Stimulated activated CD4-positive, alpha-beta T cell treated with anti-CD3 and anti-CD28 coated beads, Interleukin-4, amount 100 ng/mL, for 24 hours (primary cell): ENCODE data around the gene CERK.
"Not testable (repeated sequence)": the region's sequence is repeated elsewhere in the genome, so short reads cannot be mapped to it uniquely, and the experiment has no call there.

Experiments used
- DNase-seq: peaks from one replicate; pipeline ENCODE4 v3.0.0-alpha.2; 2020

The CERK gene

GRCh38 chr22:46640293-46641055, 97.6 kb downstream of the CERK start:
- no peak for DNase-seq

GRCh38 chr22:46639843-46640242, 98.2 kb downstream of the CERK start:
- DNase-seq = no peak

- DNase-seq = no peak
Observed at GRCh38 chr22:46638601-46639431, 99.2 kb downstream of the CERK start.

GRCh38 chr22:46637711-46638600, 100.1 kb downstream of the CERK start:
- DNase-seq = no peak

- DNase-seq = no peak
Observed at GRCh38 chr22:46636221-46637002, 101.6 kb downstream of the CERK start.

- DNase-seq = no peak
Observed at GRCh38 chr22:46635756-46636155, 102.3 kb downstream of the CERK start.

GRCh38 chr22:46634973-46635685, 102.9 kb downstream of the CERK start:
- DNase-seq = not testable (repeated sequence)
